ENCODE results near the gene KCNQ2.

Gene KCNQ2

DNA sequence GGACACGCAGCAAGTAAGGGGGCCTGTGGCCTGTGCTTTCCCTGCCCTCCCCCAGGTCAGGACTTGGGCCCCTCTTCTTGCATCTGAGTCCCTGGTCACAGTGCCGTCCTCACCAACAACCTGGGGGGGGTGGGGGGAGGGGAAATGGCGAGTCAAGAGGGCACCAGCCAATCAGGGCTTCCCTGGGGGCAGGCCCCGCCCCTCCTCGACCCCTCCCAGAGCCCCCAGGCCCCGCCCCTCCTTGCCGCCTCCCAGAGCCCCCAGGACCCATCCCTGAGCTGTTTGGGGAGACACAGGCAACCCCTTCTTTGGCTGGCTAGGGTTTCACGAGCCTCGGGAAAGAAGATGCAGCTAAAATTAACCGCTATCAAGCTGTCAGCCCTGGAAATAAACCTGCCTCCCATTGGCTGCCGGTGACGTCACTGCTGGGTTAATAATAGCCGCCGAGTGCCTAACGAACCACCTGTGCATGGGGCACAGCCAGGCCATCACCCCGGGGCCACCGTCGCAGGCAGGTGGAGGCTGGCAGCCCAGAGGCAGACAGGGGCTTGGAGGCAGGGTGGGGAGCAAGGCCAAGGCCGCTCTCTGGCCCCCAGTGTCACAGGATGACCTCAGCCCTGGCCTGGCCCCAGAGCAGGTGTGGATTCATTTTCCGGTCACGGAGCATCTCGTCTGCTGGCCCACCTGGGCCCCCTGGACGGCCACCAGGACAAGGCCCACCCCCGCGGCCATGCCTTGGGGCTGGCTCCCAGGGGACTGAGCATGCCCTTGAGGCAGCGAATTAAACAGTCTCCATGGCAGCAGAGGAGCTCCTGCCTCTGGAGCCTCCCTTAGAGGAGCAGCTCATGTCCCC, 29.6 kb upstream of the KCNQ2 start:
- in situ Hi-C loops (cut with MboI; ENCODE audit: low sequenced_read_pairs), result no loop called here

DNA sequence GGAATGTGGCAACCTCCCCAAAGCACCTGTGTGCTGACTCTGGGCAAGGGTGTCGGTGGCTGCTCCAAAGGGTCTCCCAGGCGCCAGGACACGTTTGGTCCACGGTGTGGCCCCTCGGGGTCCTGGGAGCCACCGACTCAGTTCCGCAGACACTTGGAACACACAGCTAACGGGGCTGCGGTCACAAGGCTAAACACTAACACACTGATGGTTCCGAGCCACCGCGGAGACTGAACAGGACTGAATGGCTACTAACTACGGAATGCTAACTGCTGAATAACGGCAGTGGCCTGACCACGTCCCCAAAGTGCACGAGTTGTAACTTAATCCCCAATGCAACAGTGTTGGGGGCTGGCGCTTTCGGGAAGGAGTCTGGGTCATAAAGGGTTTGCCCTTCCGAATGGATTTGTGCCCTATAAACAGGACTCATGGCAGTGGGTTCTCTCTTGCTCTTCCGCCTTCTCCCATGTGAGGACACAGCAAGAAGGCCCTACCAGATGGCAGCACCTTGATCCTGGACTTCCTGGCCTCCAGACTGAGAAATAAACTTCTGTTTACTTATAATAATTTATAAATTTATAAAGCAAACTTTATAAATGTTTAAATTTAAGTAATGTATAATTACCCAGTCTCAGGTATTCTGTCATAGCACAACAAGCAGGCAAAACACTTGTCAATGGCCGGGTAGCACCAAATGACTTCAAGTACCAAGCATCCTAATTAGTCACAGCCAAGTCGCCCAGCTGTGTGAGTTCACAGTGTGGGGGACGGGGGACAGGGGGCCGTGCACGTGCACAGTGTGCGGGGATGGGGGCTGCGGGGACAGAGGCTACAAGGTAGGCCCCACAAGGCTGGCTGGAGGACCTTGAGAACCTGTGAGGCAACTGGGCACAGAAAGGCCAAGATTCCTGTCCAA, 28.7 kb upstream of the KCNQ2 start:
- in situ Hi-C loops (cut with MboI; ENCODE audit: low sequenced_read_pairs), result no loop called here

DNA sequence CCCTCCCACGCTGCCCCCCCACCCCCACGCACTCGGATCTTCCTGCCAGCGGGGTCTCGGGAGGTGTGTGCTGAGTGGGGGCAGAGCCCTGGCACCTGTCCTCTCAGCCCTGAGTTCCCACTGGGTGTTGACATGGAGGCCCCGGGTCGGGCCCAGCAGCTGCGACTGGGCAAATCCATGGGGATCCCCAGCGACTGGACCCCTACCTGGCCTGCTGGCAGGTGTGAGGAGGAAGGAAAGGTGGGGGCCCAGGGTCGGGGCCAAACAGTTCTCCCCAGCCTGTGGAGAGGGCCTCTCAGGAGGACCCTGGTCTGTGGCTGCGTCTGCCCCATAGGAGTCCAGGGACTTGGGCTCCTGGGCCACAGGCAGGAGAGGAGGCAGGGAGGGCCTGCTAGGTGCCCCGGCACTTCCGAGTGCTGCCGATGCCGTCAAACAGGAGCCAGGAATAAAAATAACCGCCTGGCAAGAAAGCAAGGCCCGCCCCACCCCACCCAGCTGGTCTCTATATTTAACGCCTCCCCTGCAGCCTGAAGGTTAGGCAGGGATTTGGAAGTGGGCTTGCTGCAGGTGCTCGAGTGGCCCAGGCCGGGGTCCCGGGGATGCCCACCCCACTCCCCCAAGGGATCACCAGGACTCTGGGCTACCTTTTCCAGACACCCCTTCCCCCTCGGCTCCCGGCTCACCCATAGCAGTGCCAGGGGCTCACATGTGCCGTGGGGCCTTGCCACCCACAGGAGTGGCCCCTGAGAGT, 27.9 kb upstream of the KCNQ2 start:
- in situ Hi-C loops (cut with MboI; ENCODE audit: low sequenced_read_pairs), result no loop called here

DNA sequence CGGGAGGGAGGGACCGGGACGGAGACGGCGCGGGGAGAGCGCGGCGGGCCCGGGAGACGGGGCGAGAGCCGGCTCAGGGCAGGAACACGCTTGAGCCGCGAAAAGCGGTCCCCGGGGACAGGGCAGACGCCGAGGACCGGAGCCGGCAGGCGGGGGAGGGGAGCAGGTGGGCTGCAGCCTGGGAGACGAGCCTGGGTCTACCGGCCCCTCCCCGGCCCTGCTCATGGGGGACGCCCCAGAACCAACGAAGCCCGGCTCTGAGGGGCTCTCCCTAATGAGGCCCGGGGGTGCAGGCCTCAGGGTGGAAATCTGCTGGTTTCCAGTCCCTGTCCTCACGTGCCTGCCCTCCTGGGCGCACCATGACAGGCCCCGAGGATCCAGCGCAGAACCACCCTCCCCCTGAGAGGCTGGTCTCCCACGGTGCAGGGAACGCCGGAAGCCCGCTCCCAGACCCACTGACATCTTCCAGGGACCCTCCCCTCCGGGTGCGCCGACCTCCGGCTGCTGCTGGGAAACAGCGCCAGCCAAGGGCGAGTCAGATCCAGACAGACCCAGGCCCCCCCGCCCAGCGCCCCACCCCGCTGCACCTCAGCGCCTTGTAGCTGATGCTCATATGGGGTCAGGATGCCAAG, 27.0 kb upstream of the KCNQ2 start:
- in situ Hi-C loops (cut with MboI; ENCODE audit: low sequenced_read_pairs), result no loop called here

DNA sequence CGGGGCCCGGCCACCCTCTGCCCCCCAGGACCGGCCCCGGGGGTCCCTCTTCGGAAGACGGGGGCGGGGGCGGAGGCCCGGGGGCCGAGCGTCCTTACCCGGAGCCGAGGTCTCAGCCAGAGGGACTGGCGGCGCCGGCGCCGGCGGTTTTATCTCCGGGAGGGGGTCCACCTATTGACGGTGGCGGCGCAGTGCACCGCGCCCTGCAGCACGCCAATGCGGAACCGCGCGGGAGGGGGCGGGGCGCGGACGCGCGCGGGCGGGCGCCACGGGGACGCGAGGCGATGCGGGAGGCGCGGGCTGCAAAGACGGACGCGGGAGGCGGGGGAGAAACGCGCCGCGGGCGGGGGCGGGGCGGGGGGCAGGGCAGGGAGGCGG, 26.5 kb upstream of the KCNQ2 start, which contains the start of gene EEF1A2:
EEF1A2 (minus strand) TSS at position 124 of the 378 bp plus-strand sequence. CDS start 1,320 bp downstream, outside the sequence.
- in situ Hi-C loops (cut with MboI; ENCODE audit: low sequenced_read_pairs), result no loop called here

DNA sequence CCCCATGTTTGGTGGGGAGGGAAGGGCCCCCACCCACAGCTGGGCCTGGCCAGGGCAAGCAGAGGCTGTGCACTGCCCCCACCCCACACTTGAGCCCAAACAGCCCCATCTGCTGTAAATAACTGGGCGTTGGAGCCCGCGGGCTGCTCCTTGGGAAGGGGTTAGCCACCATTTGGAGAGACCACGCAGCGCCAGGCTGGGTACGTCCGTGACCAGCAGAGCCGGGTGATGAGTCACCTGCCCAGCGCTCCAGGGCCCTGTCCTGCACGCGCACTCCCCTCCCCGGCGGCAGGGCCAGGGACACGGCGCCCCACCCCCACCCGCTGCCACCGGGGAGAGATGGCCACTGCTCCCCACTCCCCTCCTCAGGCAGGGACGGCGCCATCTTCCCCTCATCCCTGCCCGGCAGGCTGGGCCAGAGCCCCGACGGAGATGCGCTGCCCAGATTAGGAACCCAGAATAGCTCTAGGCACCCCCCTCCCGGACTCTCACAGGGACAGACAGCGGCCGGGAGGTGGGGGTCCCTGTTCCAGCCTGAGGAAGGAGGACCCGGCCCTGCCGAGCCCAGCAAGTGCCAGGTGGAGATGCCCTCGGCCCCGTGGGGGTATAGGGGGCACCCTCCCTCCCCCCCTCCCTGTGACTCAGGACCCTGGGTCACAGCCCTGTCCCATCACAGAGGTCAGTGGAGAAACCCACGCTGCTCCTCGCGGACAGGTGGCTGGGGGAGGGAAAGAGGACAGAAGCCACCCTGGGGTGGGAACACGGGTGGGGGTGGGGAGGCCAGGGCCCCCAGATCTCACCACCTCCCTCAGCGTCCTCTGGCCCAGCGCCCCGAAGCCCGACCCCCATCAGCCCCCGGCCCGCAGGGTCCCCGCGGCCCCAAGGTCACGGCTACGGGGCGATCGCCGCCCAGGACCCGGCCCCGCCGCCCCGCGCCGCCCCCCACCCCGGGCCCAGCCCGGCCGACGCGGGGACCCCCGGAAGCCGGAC, 25.8 kb upstream of the KCNQ2 start:
- in situ Hi-C loops (cut with MboI; ENCODE audit: low sequenced_read_pairs), result no loop called here

DNA sequence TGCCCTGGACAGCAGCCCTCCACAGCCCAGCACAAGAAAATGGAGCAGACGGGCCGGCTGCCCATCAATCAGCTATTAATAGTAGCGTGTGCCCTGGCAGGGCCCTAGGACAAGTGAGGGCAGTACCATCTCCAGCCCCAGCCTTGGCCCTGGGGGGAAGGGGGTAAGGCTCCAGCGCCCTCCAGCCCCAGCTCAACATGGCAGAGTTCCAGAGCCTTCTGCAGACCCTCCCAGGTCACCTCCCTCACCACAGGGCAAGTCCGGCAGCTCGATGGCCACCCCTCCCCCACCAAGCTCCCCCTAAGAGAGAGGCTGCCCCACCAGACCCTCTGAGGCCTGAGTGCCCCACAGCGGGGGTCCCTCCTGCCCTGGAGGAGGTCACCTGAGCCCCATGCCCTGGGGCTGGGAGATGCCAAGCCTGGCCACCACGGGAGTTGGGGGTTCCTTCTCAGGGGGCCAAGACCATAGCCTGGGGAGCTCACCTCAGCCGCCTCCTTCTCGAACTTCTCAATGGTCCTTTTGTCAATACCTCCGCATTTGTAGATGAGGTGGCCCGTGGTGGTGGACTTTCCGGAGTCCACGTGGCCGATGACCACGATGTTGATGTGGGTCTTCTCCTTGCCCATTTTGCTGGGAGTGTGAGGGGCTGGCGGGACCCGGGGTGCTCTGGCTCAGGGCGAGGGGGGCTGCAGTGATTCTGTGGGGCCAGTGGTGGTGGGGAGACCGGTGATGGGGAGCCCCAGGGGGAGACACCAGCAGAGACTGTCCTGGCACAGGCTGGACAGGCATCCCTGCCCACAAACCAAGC, 24.9 kb upstream of the KCNQ2 start:
- in situ Hi-C loops (cut with MboI; ENCODE audit: low sequenced_read_pairs), result no loop called here

DNA sequence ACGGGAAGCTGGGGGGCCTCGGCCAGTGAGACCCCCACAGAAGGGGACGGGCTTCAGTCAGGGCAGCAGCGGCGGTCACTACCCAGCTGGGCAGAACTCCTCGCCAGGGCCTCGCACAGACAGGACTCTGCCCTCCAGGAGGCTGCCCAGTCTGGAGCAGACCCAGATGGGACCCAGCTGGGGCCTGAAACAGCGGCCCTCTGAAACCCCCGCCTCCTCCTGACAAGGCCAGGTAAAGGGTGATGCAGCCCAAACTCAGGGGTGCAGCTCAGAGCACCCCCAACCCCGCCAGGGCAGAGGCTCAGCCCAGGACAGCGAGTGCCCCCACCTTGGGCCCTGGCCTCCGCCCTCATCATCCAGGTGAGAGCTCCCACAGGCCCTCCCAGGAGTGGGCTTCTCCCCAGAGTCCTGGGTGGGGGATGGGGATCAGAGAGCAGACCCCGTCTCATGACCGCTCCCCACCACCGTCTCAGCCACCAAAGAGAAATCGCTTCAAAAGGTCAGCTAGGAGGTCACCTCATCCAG, 24.2 kb upstream of the KCNQ2 start:
- in situ Hi-C loops (cut with MboI; ENCODE audit: low sequenced_read_pairs), result no loop called here

DNA sequence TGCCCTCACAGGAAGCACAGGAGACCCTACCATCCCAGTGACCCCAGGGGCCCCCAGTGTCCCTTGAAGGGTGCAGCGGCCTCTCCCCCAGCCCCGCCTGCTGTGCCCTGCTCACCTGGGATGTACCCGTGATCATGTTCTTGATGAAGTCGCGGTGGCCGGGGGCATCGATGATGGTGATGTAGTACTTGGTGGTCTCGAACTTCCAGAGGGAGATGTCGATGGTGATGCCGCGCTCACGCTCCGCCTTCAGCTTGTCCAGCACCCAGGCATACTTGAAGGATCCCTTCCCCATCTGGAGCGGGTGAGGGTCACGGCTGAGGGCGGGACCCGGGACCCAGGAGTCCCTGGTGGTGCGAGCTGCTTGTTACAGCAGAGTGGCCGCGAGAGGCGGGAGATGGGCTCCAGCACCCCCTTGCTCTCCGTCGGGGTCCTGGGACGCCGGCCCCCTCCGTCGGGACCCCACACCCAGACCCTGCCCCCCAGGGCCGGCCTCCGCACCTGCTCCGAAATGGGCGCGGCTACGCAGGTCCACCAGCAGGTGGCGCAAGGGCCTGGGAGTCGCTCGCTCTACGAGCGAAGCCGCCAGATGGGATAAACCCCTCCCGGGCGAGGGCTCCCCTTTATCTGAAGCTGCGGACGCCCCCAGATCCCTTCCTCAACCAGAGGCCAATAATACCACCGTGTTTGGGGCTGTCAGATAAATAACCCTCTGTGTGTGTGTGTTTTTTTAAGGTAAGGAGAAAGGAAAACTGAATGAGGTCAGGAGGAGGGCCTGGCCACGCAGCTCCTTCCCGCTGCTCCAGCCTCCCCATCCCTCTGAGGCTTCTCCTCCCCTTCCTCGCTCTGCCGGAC, 23.5 kb upstream of the KCNQ2 start:
- in situ Hi-C loops (cut with MboI; ENCODE audit: low sequenced_read_pairs), result no loop called here

DNA sequence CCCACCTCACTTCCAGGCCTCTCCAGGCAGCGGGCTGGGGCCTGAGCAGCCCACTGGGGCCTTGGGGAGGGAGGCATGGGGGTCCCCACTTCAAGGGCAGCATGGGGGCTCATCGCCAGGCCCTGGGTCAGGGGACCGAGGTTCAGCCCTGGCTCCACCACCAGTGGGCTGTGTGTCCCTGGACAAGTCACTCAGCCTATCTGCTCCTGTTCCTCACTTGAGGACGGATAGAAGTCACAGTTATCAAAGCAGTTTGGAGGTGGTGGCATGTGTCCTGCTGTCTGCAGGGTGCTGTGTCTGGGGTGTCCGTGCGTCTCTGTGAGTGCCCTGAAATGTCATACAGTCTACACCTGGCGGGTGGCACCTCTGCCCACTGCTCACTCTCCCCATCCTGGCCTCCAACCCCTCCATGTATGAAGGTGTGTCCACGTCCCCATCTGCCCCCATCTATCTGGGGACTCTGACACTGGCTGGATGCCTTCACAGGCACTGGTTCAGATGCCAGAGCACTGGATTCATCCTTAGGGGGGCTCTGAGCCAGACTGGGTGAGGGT, 22.8 kb upstream of the KCNQ2 start:
- in situ Hi-C loops (cut with MboI; ENCODE audit: low sequenced_read_pairs), result no loop called here

DNA sequence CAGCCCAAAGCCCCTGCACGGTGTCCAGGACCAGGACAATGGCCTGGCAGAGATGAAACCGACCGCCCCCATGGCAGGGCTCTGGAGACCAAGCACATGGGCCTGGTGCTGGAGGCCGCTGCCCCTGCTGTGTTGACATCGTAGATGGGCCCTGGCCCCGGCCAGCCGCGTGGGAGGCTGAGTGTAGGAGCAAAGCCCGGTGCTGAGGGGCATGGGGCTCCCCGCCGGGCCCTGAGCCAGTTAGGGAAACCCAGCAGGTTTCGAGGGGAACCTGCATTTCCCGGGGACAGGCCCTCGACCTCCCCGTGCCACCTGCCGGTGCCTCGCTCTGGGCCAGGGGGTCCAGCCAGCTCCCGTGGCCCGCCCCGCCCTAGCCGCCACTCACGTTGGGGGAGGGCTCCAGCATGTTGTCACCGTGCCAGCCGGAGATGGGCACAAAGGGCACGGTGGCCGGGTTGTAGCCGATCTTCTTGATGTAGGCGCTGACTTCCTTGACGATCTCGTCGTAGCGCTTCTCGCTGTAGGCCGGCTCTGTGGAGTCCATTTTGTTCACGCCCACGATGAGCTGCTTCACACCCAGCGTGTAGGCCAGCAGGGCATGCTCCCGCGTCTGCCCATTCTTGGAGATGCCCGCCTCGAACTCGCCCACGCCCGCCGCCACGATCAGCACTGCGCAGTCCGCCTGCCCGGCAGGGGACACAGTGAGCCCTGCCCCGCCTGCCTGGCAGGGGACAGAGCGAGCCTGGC, 22.1 kb upstream of the KCNQ2 start:
- in situ Hi-C loops (cut with MboI; ENCODE audit: low sequenced_read_pairs), result no loop called here

DNA sequence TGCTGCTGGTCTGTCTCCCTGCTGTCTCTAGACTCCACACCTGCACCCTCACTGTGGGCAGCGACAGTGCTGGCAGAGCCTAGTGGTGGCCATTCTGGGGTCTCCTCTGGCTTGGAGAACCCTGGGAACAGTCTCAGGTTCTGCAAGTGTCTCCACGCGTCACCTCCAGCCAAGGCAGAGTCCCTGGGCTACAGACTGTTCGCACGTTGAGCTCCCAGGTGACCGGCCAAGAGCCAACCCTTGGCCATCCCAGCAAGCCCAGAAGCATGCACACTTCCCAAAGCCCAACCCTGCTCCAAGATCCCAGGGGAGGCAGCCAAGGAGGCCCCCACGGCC, 21.6 kb upstream of the KCNQ2 start:
- in situ Hi-C loops (cut with MboI; ENCODE audit: low sequenced_read_pairs), result no loop called here

DNA sequence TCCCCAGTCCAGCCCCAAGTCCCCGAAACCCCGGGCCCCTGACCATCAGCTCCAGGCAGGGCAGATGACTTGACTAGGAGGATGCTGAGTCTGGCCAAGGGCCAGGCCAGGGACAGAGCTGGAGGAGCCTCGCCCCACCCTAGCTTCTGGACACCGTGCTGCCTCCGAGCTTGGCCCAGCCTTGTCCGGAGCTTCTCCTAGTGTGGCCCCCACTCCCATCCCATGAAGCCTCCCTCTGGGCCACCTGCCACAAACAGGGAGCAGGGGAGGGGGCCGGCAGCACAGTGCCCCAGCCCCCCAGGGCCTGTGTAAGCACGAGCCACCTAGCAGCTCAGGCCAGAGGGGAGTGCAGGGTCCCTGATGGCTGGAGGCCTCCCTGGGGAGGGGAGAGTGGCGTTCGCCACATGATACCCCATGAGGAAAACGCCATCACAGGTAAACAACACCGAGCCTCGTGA, 21.1 kb upstream of the KCNQ2 start:
- in situ Hi-C loops (cut with MboI; ENCODE audit: low sequenced_read_pairs), result no loop called here

DNA sequence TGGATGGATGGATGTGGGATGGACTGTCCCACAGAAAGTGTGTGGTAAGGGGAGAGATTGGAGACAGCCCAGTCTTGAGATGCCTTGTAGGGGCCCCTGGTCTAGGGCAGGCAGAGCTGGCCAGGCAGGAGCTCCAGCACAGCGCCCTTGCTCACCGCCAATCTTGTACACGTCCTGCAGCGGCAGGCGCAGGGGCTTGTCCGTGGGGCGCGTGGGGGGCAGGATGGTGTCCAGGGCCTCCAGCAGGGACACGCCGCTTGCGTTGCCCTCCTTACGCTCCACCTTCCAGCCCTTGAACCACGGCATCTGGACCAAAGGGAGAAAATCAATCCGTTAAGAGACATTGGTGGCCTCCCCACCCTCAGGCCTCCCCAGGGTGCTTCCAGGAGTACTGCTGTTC, 20.5 kb upstream of the KCNQ2 start:
- in situ Hi-C loops (cut with MboI; ENCODE audit: low sequenced_read_pairs), result no loop called here

DNA sequence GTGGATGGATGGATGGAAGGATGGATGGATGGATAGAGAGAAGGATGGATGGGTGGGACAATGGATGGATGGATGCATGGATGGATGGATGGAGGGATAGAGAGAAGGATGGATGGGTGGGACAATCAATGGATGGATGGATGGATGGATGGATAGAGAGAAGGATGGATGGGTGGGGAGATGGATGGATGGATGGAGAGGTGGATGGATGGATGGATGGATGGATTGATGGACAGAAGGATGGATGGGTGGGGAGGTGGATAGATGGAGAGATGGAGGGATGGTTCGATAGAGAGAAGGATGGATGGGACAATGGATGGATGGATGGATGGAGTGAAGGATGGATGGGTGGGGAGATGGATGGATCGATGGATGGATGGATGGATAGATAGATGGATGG, 20.1 kb upstream of the KCNQ2 start:
- in situ Hi-C loops (cut with MboI; ENCODE audit: low sequenced_read_pairs), result no loop called here

DNA sequence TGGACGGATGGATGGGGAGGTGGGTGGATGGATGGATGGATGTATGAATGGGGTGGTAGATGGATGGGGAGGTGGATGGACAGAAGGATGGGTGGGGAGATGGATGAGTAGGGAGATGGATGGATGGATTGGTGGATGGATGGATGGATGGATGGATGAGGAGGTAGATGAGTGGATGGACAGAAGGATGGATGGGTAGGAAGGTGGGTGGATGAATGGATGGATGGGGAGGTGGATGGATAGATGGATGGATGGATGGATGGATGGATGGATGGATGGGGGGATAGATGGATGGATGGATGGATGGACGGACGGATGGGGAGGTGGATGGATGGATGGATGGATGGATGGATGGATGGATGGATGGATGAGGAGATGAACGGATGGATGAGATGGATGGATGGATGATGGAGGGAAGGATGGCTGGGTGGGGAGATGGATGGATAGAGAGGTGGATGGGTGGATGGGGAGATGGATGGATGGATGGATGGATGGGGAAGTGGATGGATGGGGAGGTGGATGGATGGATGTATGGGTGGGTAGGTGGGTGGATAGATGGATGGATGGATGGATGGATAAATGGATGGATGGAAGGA, 19.3 kb upstream of the KCNQ2 start:
- in situ Hi-C loops (cut with MboI; ENCODE audit: low sequenced_read_pairs), result no loop called here

All from hTERT RPE-1 (cell line).